ENCODE data around the gene SLF2.
A peak's percentile ranks its signal among the peaks of the same experiment; 100 is the strongest.

SLF2 gene

GRCh38 chr10:100912605-100913469 is at the start of gene SLF2:
Gene SLF2 (plus strand): TSS chr10:100912963. CDS start chr10:100913111, 148 bp downstream.
- peak; percentile 96 for DNase-seq (ENCODE audit: low read depth)
- in situ Hi-C loops (cut with HindIII; ENCODE audit: low sequenced_read_pairs), result no loop called here
- H3K4me3 ChIP-seq (ENCODE audit: low read depth, low read length), result peak within 1 kb of the TSS; percentile 95
- no peak for TF ChIP-seq CTCF (IDR thresholded peaks at IDR 0.05; ENCODE audit: low read depth, low read length, missing control alignments)

- no peak for DNase-seq (ENCODE audit: low read depth)
- in situ Hi-C loops (cut with HindIII; ENCODE audit: low sequenced_read_pairs), result no loop called here
- no peak overlapping the region for H3K4me3 ChIP-seq (ENCODE audit: low read depth, low read length)
- TF ChIP-seq CTCF (IDR thresholded peaks at IDR 0.05; ENCODE audit: low read depth, low read length, missing control alignments), result no peak
Measured at GRCh38 chr10:100863433-100863832, 49.3 kb upstream of the SLF2 start.

GRCh38 chr10:100864036-100864885 is 48.5 kb upstream of the SLF2 start:
- no peak for TF ChIP-seq CTCF (IDR thresholded peaks at IDR 0.05; ENCODE audit: low read depth, low read length, missing control alignments)
- in situ Hi-C loops (cut with HindIII; ENCODE audit: low sequenced_read_pairs), result no loop called here
- no peak overlapping the region for H3K4me3 ChIP-seq (ENCODE audit: low read depth, low read length)
- no peak for DNase-seq (ENCODE audit: low read depth)

GRCh38 chr10:100864978-100865377 is 47.8 kb upstream of the SLF2 start:
- in situ Hi-C loops (cut with HindIII; ENCODE audit: low sequenced_read_pairs), result no loop called here
- no peak overlapping the region for H3K4me3 ChIP-seq (ENCODE audit: low read depth, low read length)
- DNase-seq (ENCODE audit: low read depth), result no peak
- TF ChIP-seq CTCF (IDR thresholded peaks at IDR 0.05; ENCODE audit: low read depth, low read length, missing control alignments), result no peak

GRCh38 chr10:100866010-100866409 is 46.8 kb upstream of the SLF2 start:
- no peak for TF ChIP-seq CTCF (IDR thresholded peaks at IDR 0.05; ENCODE audit: low read depth, low read length, missing control alignments)
- no peak overlapping the region for H3K4me3 ChIP-seq (ENCODE audit: low read depth, low read length)
- DNase-seq (ENCODE audit: low read depth), result no peak
- in situ Hi-C loops (cut with HindIII; ENCODE audit: low sequenced_read_pairs), result no loop called here

GRCh38 chr10:100866575-100867098 is 46.1 kb upstream of the SLF2 start:
- no peak for TF ChIP-seq CTCF (IDR thresholded peaks at IDR 0.05; ENCODE audit: low read depth, low read length, missing control alignments)
- DNase-seq (ENCODE audit: low read depth), result no peak
- H3K4me3 ChIP-seq (ENCODE audit: low read depth, low read length), result no peak overlapping the region
- in situ Hi-C loops (cut with HindIII; ENCODE audit: low sequenced_read_pairs), result no loop called here
